Aorta (tissue), 5 donors: ENCODE data around the gene RAI1. TPM values are rescaled to one million over a fixed set of nuclear protein-coding genes. Genes with fewer than 3 reads are reported as not detected.
A peak's percentile ranks its signal among the peaks of the same experiment; 100 is the strongest.

Experiments used
- ATAC-seq: fragments of 200-7000 bp; cut with Tn5 transposase; one replicate; pipeline ENCODE4 v1.9.1; 2022; ENCODE audit warnings: moderate library complexity; ENCODE audit not compliant: low FRiP score
- DNase-seq, 2 donors: peaks; one replicate each; pipeline ENCODE4 v3.0.0-alpha.2; 2020
- H3K27ac ChIP-seq, 2 donors: one replicate each; pipeline ENCODE4 v1.5.1; 2013; ENCODE audit warnings: low read length in 2 of 2, mild to moderate bottlenecking in 2 of 2, moderate library complexity in 2 of 2, control low read depth in 1 of 2, inconsistent platforms in 1 of 2, low read depth in 1 of 2
- H3K27me3 ChIP-seq, 2 donors: one replicate each; pipeline ENCODE4 v1.6.1; 2013; ENCODE audit warnings: control low read depth in 1 of 2, low read length in 1 of 2, mild to moderate bottlenecking in 1 of 2, moderate library complexity in 1 of 2; ENCODE audit not compliant: insufficient read depth in 2 of 2, control insufficient read depth in 1 of 2
- H3K36me3 ChIP-seq, 2 donors: one replicate each; pipeline ENCODE4 v1.6.1; 2013; ENCODE audit warnings: control low read depth in 1 of 2, low read length in 1 of 2, mild to moderate bottlenecking in 1 of 2; ENCODE audit not compliant: insufficient read depth in 2 of 2, control insufficient read depth in 1 of 2
- H3K4me1 ChIP-seq, 2 donors: one replicate each; pipeline ENCODE4 v1.6.1; 2013; ENCODE audit warnings: low read length in 2 of 2, control low read depth in 1 of 2, mild to moderate bottlenecking in 1 of 2, moderate library complexity in 1 of 2; ENCODE audit not compliant: insufficient read depth in 2 of 2, control insufficient read depth in 1 of 2
- H3K4me3 ChIP-seq, 2 donors: one replicate each; pipeline ENCODE4 v1.5.1; 2013; ENCODE audit warnings: low read length in 2 of 2, control low read depth in 1 of 2, mild to moderate bottlenecking in 1 of 2
- H3K9me3 ChIP-seq: one replicate; pipeline ENCODE4 v1.6.1; 2013; ENCODE audit warnings: mild to moderate bottlenecking, low read length; ENCODE audit not compliant: control insufficient read depth
- WGBS, 2 donors: extraction: QIAGEN DNeasy Blood & Tissue Kit; methylation state at CpG; one replicate each; pipeline ENCODE4 v1.1.7; 2013; 5-methylcytosine and 5-hydroxymethylcytosine counted together
- intact Hi-C, 2 donors: fragments of 100-400 bp; cut with DNase I; formaldehyde crosslinking; loops; one replicate each; pipeline versions ENCODE4 v1.14.2 to v1.15.0; 2022
- polyA plus RNA-seq, 2 donors: library from polyadenylated mRNA; stranded (reverse); fragments of 200-250 nt; gene quantifications; one replicate each; pipeline ENCODE4 v1.2.3, GENCODE V29; 2013
- total RNA-seq, 2 donors: library from RNA; stranded (reverse); fragmentation: NEBNext Ultra II Directional; extraction: Animal tissue kit (Norgen Biotek cat#: 25700); gene quantifications; one replicate each; pipeline ENCODE4 v1.2.1, GENCODE V29; 2021
- donor health status: healthy with polysubstance abuse.
- donor health status: Bipolar disorder and iron deficiency.
- donor health status: DM: no; HTN: no; CAD: no.
- donor health status: DM: no; HTN: no; CAD: no.
- donor health status: DM: yes; HTN: yes; CAD: no.

RAI1 gene
- total and polyA plus RNA-seq, 4 donors = 2.0 to 35.8 (median 15.4) TPM

DNA sequence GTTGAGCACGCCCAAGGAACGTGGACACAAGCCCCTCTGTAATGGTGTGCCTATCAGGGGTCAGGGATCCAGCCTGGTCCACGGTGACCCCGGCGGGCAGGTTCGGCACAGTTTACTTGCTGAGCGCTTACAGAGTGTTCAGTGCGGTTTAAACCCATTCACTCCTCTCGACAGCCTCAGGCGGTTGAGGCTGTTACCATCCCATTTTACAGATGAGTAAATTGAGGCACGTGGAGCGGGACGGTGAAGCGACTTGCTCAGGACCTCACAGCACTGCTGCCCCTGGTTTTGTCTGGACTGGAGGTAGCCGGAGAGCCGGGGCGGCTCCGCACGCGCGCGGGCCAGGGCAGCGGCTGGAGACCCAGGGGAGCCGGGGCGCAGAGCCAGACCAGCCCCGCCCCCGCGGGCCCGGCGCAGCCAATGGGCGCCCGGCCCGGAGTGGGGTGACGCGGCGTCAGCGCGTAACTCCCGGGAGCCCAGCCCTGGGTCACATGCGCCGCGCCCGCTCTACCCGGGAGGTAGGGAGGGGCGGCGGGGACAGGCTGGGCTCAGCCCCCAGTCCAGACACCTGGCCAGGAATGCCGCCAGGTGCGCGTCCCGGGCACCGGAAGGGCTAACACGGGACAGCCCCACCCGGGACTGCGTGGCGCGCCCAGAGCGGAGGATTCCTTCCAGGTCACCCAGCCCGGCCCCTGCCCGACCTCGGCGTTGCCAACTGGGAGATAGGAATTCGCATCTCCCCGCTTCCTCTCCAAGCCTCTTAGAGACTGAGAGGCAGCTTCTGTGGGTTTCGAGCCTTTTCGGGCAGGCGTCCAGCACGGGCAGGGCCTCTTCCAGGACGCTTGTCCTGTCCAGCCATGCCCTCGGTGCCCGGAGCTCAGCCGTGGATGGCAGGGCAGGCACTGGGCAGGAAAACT, 158.8 kb downstream of the RAI1 start:
- peak overlapping the region in 1 of 2 donors; percentile 4 for H3K4me3 ChIP-seq
- 2 to 3% methylated on average over 54 to 71 of the region's 71 CpGs for WGBS, 2 donors

DNA sequence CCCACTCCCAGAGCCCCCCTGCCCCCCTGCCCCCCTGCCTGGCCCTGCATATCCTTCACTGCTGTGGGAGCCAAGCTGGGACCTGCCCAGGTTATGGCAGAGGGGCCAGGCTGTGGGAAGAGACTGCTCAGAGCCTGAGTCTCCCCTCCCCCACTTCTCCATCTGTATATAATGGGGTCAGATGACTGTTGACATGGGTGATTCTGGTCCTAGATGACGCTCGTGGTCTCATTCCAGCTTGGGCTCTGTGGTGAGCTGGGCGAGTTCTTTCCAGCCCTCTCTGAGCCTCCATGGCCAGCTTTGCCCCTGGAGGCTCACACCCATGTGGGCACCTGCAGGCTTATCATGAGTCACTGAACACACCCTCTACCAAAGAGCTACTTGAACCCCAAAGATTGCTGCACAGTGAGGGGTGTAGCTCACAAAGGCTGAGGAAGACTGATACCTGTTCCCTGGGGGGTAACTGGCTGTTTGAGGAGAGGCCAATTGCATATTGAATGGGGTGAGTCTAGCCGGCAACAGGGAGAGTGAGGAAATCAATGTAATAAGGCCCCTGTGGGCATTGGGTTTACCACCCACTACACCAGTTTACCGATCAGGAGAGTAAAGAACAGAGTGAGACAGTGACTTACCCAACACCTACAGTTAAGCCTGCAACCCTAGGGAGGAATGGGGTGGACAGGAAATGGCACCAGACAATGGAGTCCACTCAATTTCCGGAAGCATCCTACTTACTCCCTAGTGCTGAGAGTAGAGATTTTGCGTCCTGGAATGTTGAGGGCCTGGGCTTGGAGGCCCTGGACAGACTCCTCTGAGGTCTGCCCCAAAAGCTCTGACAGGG, 159.7 kb downstream of the RAI1 start:
- Histone ChIP-seq H3K36me3 (no peaks in the 10 kb centered on the region), H3K9me3 (no peaks in the 10 kb centered on the region), H3K4me3 (no peak overlapping the region), H3K4me1 (no peaks in the 10 kb centered on the region), H3K27me3 (no peaks in the 10 kb centered on the region), H3K27ac (peak overlapping the region; percentile 88 to 93)
- ATAC-seq (no peak), DNase-seq (peak in 1 of 2 donors; percentile 66)
- 57 to 61% methylated on average over 7 of the region's 7 CpGs for WGBS, 2 donors
- intact Hi-C loops = loop anchor here in 1 of 2 donors (2.0 kb wide), 1 partner anchor 36 kb away; no protein-coding TSS in a partner anchor

More for the DNA sequence above, 158.8 kb downstream of the RAI1 start:
- no peaks in the 10 kb centered on the region for H3K9me3 ChIP-seq
- no peaks in the 10 kb centered on the region for H3K4me1 ChIP-seq
- intact Hi-C loops = loop anchor here in 1 of 2 donors (2.0 kb wide), 1 partner anchor 37 kb away; no protein-coding TSS in a partner anchor
- no peaks in the 10 kb centered on the region for H3K27me3 ChIP-seq
- no peaks in the 10 kb centered on the region for H3K36me3 ChIP-seq
- peak; percentile 93 to 95 for DNase-seq
- peak; percentile 84 for ATAC-seq
- H3K27ac ChIP-seq = peak overlapping the region; percentile 88 to 93

DNA sequence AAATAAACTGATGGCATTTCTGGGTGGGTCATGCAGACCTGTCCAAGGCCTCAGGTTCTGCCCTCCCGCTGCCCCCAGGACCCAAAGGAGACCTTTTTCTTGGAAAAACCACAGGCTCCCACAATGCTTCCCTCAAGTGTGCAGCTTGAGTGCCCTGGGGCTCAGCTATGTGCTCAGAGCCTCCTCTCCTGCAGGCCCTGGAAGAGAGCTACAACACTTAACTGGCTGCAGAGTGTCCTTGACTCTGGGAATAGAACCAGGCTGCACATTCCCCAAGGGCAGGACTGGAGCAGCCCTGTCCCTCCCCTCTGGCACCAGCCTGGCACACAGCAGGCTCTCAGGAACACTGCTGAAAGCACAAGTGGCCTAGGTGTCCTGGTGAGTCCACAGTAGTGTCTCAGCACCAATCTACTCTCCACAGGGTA, 160.4 kb downstream of the RAI1 start:
- DNase-seq = peak in 1 of 2 donors; percentile 49
- Histone ChIP-seq H3K27me3 (no peaks in the 10 kb centered on the region), H3K36me3 (no peaks in the 10 kb centered on the region), H3K4me1 (no peaks in the 10 kb centered on the region), H3K27ac (peak overlapping the region in 1 of 2 donors; percentile 88), H3K9me3 (no peaks in the 10 kb centered on the region), H3K4me3 (no peak overlapping the region)
- 71 to 80% methylated on average over 1 of the region's 1 CpG for WGBS, 2 donors
- intact Hi-C loops = loop anchor here in 1 of 2 donors (2.0 kb wide), 1 partner anchor 35 kb away; no protein-coding TSS in a partner anchor
- no peak for ATAC-seq

DNA sequence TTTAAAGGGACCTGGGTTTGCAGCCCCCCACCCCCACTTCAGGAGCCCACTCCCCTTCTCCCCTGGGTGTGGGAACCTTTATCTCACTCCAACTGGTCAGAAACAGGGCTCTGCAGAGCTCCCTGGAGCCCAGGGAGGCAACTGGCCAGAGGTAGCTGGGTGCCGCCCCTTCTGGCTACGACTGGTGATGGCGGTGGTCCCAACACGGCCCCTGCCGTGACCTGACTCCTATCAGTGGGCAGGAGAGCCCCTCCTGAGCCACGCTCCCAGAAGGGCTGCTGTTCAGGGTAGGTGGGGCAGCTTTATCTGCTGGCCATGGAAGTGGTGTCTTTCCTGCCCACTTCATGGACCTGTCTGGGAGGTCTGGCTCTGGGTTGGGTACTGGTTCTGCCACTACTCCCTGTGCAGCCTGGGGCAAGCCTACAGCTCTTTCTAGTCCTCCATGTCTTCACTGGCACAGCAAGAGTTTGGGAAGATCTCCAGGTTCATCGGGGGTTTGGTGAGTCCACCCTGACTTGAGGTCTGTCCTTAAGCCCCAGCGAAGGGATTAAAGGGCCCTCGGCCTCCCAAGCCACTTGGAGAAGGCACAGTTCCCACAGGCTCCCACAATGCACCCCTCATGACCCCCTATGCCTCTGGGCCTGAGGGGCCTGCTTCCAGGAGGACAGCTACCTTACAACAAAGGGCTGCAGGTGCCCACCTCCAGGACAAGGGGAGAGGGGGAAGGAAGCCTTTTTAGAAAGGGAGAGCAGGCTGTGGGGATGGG, 161.0 kb downstream of the RAI1 start:
- H3K27me3 ChIP-seq = no peaks in the 10 kb centered on the region
- no peaks in the 10 kb centered on the region for H3K4me1 ChIP-seq
- H3K9me3 ChIP-seq = no peaks in the 10 kb centered on the region
- peak in 1 of 2 donors; percentile 46 for DNase-seq
- ATAC-seq = no peak
- H3K36me3 ChIP-seq = no peaks in the 10 kb centered on the region
- H3K27ac ChIP-seq = no peak overlapping the region
- no peak overlapping the region for H3K4me3 ChIP-seq
- 32 to 33% methylated on average over 9 of the region's 9 CpGs for WGBS, 2 donors
- intact Hi-C loops = no loop called here

DNA sequence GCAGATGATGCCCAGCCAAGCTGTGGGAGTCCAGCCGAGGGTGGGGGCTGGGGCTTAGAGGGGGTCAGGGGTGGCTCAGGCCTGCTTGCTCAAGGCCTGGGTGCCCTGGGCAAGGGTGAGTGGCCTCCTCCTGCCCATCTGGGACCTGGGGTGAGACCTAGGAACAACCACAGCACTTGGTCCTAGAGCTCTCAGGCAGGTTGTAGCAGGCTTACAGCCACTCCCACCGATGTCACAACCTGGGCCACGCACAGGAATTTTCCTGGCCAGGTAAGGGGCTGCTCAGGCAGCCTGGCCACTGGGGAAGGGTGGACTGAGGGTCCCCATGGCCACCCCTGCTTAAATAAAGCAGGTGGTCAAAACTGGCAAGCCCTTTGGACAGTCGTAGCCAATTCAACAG, 161.8 kb downstream of the RAI1 start:
- 77 to 82% methylated on average over 4 of the region's 4 CpGs for WGBS, 2 donors
- intact Hi-C loops = no loop called here

DNA sequence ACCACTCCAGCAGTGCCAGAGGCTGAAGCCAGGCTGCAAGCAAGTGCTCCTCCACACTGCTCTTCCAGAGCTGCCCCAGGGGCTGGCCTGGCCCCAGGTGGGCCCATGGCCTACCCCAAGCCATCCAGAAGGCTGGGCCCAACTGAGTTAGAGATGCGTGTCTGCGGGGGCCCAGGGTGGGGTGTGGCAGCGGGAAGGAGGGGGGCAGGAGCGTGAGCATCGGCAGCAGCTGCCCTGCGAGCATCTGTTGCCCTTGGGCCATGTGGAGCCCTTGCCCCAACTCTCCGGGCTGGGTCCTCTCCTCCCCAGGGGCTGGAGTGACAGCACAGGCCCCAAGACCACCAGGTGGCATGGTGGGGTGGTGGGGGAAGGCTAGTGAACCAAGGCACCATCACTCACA, 162.8 kb downstream of the RAI1 start:
- H3K27ac ChIP-seq = no peak overlapping the region
- DNase-seq = peak in 1 of 2 donors; percentile 34
- WGBS, 2 donors = 82 to 85% methylated on average over 7 of the region's 7 CpGs
- intact Hi-C loops = no loop called here
- no peaks in the 10 kb centered on the region for H3K9me3 ChIP-seq
- H3K27me3 ChIP-seq = no peaks in the 10 kb centered on the region
- H3K4me1 ChIP-seq = no peaks in the 10 kb centered on the region
- ATAC-seq = no peak
- no peaks in the 10 kb centered on the region for H3K36me3 ChIP-seq
- H3K4me3 ChIP-seq = no peak overlapping the region

More for the DNA sequence above, 161.8 kb downstream of the RAI1 start:
- Histone ChIP-seq H3K9me3 (no peaks in the 10 kb centered on the region), H3K4me1 (no peaks in the 10 kb centered on the region), H3K27me3 (no peaks in the 10 kb centered on the region), H3K4me3 (no peak overlapping the region), H3K36me3 (no peaks in the 10 kb centered on the region), H3K27ac (no peak overlapping the region)
- ATAC-seq = no peak
- peak in 1 of 2 donors; percentile 41 for DNase-seq

DNA sequence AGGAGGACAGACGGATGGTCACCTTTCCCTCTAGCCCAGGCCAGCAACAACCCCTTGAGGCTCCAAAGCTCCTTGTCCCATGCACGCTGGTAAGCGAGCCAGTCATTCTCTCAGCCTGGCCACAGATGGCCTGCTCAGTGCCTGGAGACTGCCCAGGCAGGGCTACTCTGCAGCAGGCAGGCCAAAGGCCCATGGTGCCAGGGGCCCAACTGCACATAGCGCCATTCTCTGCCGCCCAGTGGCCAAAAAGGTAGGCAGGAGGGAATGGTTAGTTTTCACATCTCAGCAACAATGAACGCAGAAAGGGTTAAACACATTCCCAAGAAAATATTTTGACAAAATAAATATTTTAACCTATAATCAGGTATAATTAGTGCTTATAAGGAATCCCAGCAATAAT, 163.2 kb downstream of the RAI1 start:
- 89 to 91% methylated on average over 6 of the region's 6 CpGs for WGBS, 2 donors

More for the DNA sequence above, 163.2 kb downstream of the RAI1 start:
- H3K4me1 ChIP-seq = no peaks in the 10 kb centered on the region
- H3K4me3 ChIP-seq = no peak overlapping the region
- DNase-seq = no peak
- no peak for ATAC-seq
- H3K9me3 ChIP-seq = no peaks in the 10 kb centered on the region
- H3K36me3 ChIP-seq = no peaks in the 10 kb centered on the region
- H3K27ac ChIP-seq = no peak overlapping the region
- intact Hi-C loops = no loop called here
- H3K27me3 ChIP-seq = no peaks in the 10 kb centered on the region
